ENCODE data around the gene DRG2.

DNA sequence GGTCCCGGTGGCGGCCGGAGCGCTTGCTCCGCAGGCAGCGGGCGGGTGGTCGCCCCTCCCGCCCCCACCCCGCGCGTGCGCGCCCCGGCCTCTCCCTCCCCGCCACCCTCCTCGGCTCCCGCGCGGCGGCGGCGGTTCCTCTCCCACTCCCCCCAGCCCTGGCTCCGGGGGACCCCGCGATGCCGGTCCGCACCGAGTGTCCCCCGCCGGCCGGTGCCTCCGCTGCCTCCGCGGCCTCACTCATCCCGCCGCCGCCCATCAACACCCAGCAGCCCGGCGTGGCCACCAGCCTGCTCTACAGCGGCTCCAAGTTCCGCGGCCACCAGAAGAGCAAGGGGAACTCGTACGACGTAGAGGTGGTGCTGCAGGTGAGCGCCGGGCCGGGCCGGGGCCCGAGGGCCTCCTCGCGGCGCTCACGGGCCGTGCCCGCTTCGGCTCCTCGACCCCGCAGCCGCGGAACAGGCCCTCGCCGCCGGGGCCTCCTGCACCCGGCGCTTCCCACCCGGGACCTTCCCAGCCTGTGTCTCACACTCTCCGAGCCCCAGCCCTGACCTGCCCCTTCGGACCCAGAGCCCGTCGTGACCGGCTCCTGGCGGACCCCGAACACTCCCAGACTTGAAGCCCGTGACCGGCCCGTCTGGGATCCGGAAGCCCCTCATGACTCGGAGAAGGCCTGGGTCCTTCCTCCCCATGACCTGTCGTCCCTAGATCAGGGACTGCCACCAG is 48.0 kb upstream of the DRG2 start:
- no peak for TF ChIP-seq CTCF (IDR thresholded peaks at IDR 0.05)
- TF ChIP-seq POLR2A (IDR thresholded peaks at IDR 0.05) = no peak
